ENCODE results near the gene PDGFRB.

Gene PDGFRB

GRCh38 chr5:150162142-150162513, 6.5 kb upstream of the PDGFRB start:
- DNase-seq: no peak

- DNase-seq: peak; percentile 27
Measured at GRCh38 chr5:150161242-150162141, 5.8 kb upstream of the PDGFRB start.

GRCh38 chr5:150160448-150161081, 4.9 kb upstream of the PDGFRB start:
- no peak for DNase-seq

GRCh38 chr5:150159741-150160179, 4.1 kb upstream of the PDGFRB start:
- DNase-seq: no peak

GRCh38 chr5:150159031-150159430, 3.4 kb upstream of the PDGFRB start:
- no peak for DNase-seq

GRCh38 chr5:150158170-150158949, 2.7 kb upstream of the PDGFRB start:
- DNase-seq: no peak

GRCh38 chr5:150157168-150157567, 1.5 kb upstream of the PDGFRB start:
- DNase-seq: no peak

GRCh38 chr5:150156540-150156939, 895 bp upstream of the PDGFRB start:
- no peak for DNase-seq

- DNase-seq: no peak
Measured at GRCh38 chr5:150156027-150156368, 353 bp upstream of the PDGFRB start.

GRCh38 chr5:150154618-150155128, 972 bp downstream of the PDGFRB start:
- no peak for DNase-seq

- DNase-seq: no peak
Measured at GRCh38 chr5:150153957-150154617, 1.6 kb downstream of the PDGFRB start.

- DNase-seq: no peak
Measured at GRCh38 chr5:150153483-150153882, 2.2 kb downstream of the PDGFRB start.

- DNase-seq: no peak
Measured at GRCh38 chr5:150152636-150153462, 2.8 kb downstream of the PDGFRB start.

GRCh38 chr5:150149618-150150017, 6.0 kb downstream of the PDGFRB start:
- no peak for DNase-seq

GRCh38 chr5:150148117-150148927, 7.3 kb downstream of the PDGFRB start:
- DNase-seq: peak; percentile 30

GRCh38 chr5:150147670-150148069, 8.0 kb downstream of the PDGFRB start:
- DNase-seq: no peak

- peak; percentile 21 for DNase-seq
Measured at GRCh38 chr5:150146862-150147601, 8.6 kb downstream of the PDGFRB start.

GRCh38 chr5:150146235-150146634, 9.4 kb downstream of the PDGFRB start:
- no peak for DNase-seq

- DNase-seq: no peak
Measured at GRCh38 chr5:150144879-150145278, 10.8 kb downstream of the PDGFRB start.

GRCh38 chr5:150144246-150144801, 11.3 kb downstream of the PDGFRB start:
- DNase-seq: no peak
